ENCODE data around the gene CDC37.
"Not testable (repeated sequence)": the region's sequence is repeated elsewhere in the genome, so short reads cannot be mapped to it uniquely, and the experiment has no call there.

The CDC37 gene

DNA sequence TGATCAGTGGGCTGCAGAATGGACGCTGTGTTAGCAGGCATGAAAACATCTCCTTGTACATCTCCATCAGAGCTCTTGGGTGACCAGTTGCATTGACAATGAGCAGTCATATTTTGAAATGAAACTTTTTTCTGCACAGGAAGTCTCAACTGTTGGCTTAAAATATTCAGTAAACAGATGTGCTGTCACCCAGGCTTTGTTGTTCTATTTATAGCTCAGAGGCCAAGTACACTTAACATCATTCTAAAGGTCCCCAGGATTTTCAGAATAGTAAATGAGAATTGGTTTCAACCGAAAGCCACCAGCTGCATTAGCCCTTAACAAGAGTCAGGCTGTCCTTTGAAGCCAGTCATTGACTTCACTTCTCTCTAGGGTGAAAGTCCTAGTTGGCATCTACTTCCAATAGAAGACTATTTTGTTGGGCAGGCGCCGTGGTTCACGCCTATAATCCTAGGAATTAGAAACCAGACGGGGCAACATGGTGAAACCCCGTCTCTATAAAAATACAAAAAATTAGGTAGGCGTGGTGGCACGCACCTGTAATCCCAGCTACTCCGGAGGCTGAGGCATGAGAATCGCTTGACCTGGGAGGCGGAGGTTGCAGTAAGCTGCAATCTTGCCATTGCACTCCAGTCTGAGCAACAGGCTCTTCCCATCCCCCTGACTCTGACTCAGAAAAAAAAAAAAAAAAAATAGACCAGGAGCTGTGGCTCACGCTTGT lies 9.1 kb upstream of the CDC37 start:
- no peak overlapping the region for H3K27ac ChIP-seq
- no peak overlapping the region for H3K4me2 ChIP-seq (ENCODE audit: low read length)
- peaks cover 10% of the 10 kb centered on the region for H3K4me1 ChIP-seq
- no peak overlapping the region for H3K9ac ChIP-seq
- H3K9me3 ChIP-seq (ENCODE audit: control insufficient read depth, low read length): no peaks in the 10 kb centered on the region
- H3K4me3 ChIP-seq (ENCODE audit: low read depth, low read length): no peak overlapping the region
- no peak overlapping the region for H2AFZ ChIP-seq
- no peaks in the 10 kb centered on the region for H3K27me3 ChIP-seq (ENCODE audit: control insufficient read depth, insufficient read depth, low read length)
- TF ChIP-seq, protein P1, sequence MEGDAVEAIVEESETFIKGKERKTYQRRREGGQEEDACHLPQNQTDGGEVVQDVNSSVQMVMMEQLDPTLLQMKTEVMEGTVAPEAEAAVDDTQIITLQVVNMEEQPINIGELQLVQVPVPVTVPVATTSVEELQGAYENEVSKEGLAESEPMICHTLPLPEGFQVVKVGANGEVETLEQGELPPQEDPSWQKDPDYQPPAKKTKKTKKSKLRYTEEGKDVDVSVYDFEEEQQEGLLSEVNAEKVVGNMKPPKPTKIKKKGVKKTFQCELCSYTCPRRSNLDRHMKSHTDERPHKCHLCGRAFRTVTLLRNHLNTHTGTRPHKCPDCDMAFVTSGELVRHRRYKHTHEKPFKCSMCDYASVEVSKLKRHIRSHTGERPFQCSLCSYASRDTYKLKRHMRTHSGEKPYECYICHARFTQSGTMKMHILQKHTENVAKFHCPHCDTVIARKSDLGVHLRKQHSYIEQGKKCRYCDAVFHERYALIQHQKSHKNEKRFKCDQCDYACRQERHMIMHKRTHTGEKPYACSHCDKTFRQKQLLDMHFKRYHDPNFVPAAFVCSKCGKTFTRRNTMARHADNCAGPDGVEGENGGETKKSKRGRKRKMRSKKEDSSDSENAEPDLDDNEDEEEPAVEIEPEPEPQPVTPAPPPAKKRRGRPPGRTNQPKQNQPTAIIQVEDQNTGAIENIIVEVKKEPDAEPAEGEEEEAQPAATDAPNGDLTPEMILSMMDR (IDR thresholded peaks at IDR 0.05): no peak
- H3K36me3 ChIP-seq (ENCODE audit: control insufficient read depth, insufficient read depth, low read length): no peaks in the 10 kb centered on the region
- H3K79me2 ChIP-seq: no peaks in the 10 kb centered on the region

DNA sequence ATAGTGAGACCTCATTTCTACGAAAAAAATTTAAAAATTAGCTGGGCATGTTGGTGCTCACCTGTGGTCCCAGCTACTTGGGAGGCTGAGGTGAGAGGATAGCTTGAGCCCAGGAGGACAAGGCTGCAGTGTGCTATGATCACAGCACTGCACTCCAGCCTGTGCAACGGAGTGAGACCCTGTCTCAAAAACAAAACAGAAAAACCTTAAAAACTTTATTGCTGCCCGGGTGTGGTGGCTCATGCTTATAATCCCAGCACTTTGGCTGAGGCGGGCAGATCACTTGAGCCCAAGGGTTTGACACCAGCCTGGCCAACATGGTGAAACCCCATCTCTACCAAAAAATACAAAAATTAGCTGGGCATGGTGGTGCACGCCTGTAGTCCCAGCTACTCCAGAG lies 7.9 kb upstream of the CDC37 start:
- H3K4me2 ChIP-seq (ENCODE audit: low read length); H3K9ac ChIP-seq; H3K9me3 ChIP-seq (ENCODE audit: control insufficient read depth, low read length); H2AFZ ChIP-seq; H3K4me3 ChIP-seq (ENCODE audit: low read depth, low read length); H3K79me2 ChIP-seq; H3K27ac ChIP-seq; H3K36me3 ChIP-seq (ENCODE audit: control insufficient read depth, insufficient read depth, low read length); H3K4me1 ChIP-seq; H3K27me3 ChIP-seq (ENCODE audit: control insufficient read depth, insufficient read depth, low read length): not testable (repeated sequence)

- H3K27me3 ChIP-seq (ENCODE audit: control insufficient read depth, insufficient read depth, low read length): no peaks in the 10 kb centered on the region
- no peaks in the 10 kb centered on the region for H3K9me3 ChIP-seq (ENCODE audit: control insufficient read depth, low read length)
- no peak overlapping the region for H3K4me2 ChIP-seq (ENCODE audit: low read length)
- no peak overlapping the region for H2AFZ ChIP-seq
- no peaks in the 10 kb centered on the region for H3K4me1 ChIP-seq
- H3K4me3 ChIP-seq (ENCODE audit: low read depth, low read length): no peak overlapping the region
- no peak overlapping the region for H3K9ac ChIP-seq
- H3K36me3 ChIP-seq (ENCODE audit: control insufficient read depth, insufficient read depth, low read length): no peaks in the 10 kb centered on the region
- peaks cover under 1% of the 10 kb centered on the region for H3K79me2 ChIP-seq
- H3K27ac ChIP-seq: no peak overlapping the region
- TF ChIP-seq, protein P1 (IDR thresholded peaks at IDR 0.05): no peak
Observed at GRCh38 chr19:10408511-10409283, 5.4 kb upstream of the CDC37 start.

GRCh38 chr19:10407096-10407495 lies 3.8 kb upstream of the CDC37 start:
- Histone ChIP-seq H3K9me3 (ENCODE audit: control insufficient read depth, low read length) (no peaks in the 10 kb centered on the region), H2AFZ (no peak overlapping the region), H3K27me3 (ENCODE audit: control insufficient read depth, insufficient read depth, low read length) (no peaks in the 10 kb centered on the region), H3K9ac (no peak overlapping the region), H3K36me3 (ENCODE audit: control insufficient read depth, insufficient read depth, low read length) (no peaks in the 10 kb centered on the region), H3K79me2 (peaks cover 13% of the 10 kb centered on the region), H3K4me3 (ENCODE audit: low read depth, low read length) (no peak overlapping the region), H3K4me2 (ENCODE audit: low read length) (no peak overlapping the region), H3K4me1 (no peaks in the 10 kb centered on the region), H3K27ac (no peak overlapping the region)
- TF ChIP-seq, protein P1 (IDR thresholded peaks at IDR 0.05): no peak

- H3K79me2 ChIP-seq: peaks cover 14% of the 10 kb centered on the region
- no peaks in the 10 kb centered on the region for H3K9me3 ChIP-seq (ENCODE audit: control insufficient read depth, low read length)
- H3K27me3 ChIP-seq (ENCODE audit: control insufficient read depth, insufficient read depth, low read length): no peaks in the 10 kb centered on the region
- no peak overlapping the region for H3K4me2 ChIP-seq (ENCODE audit: low read length)
- no peak overlapping the region for H3K9ac ChIP-seq
- TF ChIP-seq, protein P1 (IDR thresholded peaks at IDR 0.05): no peak
- peaks cover 5% of the 10 kb centered on the region for H3K4me1 ChIP-seq
- no peak overlapping the region for H3K4me3 ChIP-seq (ENCODE audit: low read depth, low read length)
- no peak overlapping the region for H2AFZ ChIP-seq
- no peaks in the 10 kb centered on the region for H3K36me3 ChIP-seq (ENCODE audit: control insufficient read depth, insufficient read depth, low read length)
- no peak overlapping the region for H3K27ac ChIP-seq
Observed at GRCh38 chr19:10406191-10406590, 2.8 kb upstream of the CDC37 start.
